Activated naive CD4-positive, alpha-beta T cell treated with anti-CD3 and anti-CD28 coated beads for 36 hours (primary cell): ENCODE measurements around the gene HSD17B14. TPM values are rescaled to one million over a fixed set of nuclear protein-coding genes. Genes with fewer than 3 reads are reported as not detected.

Experiments used
- CTCF ChIA-PET: fragments of 350-600 bp; sonication (Branson Sonifier 250); formaldehyde crosslinking; loops from one replicate; lab custom pipeline; 2021; ENCODE audit warnings: antibody characterized with exemption; lab: Charles Lee
- DNase-seq: peaks from one replicate; pipeline ENCODE4 v3.0.0-alpha.2; 2020
- H3K27ac Mint-ChIP-seq: one replicate; pipeline ENCODE4 v1.8.0; 2021; ENCODE audit warnings: mild to moderate bottlenecking, mixed read lengths
- H3K27me3 Mint-ChIP-seq: one replicate; pipeline ENCODE4 v1.8.0; 2021; ENCODE audit warnings: low read depth, mixed read lengths
- H3K36me3 Mint-ChIP-seq: one replicate; pipeline ENCODE4 v1.8.0; 2021; ENCODE audit warnings: low read depth, mixed read lengths
- H3K4me1 Mint-ChIP-seq: one replicate; pipeline ENCODE4 v1.8.0; 2021; ENCODE audit warnings: low read depth, mixed read lengths
- H3K4me3 Mint-ChIP-seq: one replicate; pipeline ENCODE4 v1.8.0; 2021; ENCODE audit warnings: mild to moderate bottlenecking, moderate library complexity, mixed read lengths
- H3K9me3 Mint-ChIP-seq: one replicate; pipeline ENCODE4 v1.8.0; 2021; ENCODE audit warnings: mixed read lengths
- intact Hi-C: fragments of 100-400 bp; cut with micrococcal nuclease; formaldehyde crosslinking; loops from one replicate; pipeline ENCODE4 v1.15.1; 2023
- total RNA-seq, 2 experiments: library from RNA; stranded (reverse); gene quantifications; one replicate each; pipeline ENCODE4 v1.2.3, GENCODE V29; 2021

The HSD17B14 gene
- total RNA-seq, 2 experiments from 2014 or later, result 0.50 TPM; not detected in 1

- intact Hi-C loops, result no loop called here
- Mint-ChIP-seq H3K4me3 (no peak overlapping the region), H3K9me3 (no peaks in the 10 kb centered on the region), H3K27me3 (no peaks in the 10 kb centered on the region), H3K27ac (no peak overlapping the region), H3K4me1 (peaks cover 7% of the 10 kb centered on the region), H3K36me3 (no peaks in the 10 kb centered on the region)
- DNase-seq, result no peak
- CTCF ChIA-PET, result interaction anchor here (0.7 kb wide), 1 partner anchor 203 kb away, joined by 3 read pairs; no protein-coding TSS in a partner anchor
These were observed 16.9 kb downstream of the HSD17B14 start for GRCh38 chr19:48819366-48819816.

GRCh38 chr19:48818234-48818820 lies 18.0 kb downstream of the HSD17B14 start:
- DNase-seq, result no peak
- H3K36me3 Mint-ChIP-seq, result no peaks in the 10 kb centered on the region
- no peak overlapping the region for H3K4me3 Mint-ChIP-seq
- H3K4me1 Mint-ChIP-seq, result peaks cover 7% of the 10 kb centered on the region
- no peaks in the 10 kb centered on the region for H3K27me3 Mint-ChIP-seq
- CTCF ChIA-PET, result interaction anchor here (0.7 kb wide), 2 partner anchors 204 to 468 kb away, joined by 3 read pairs; no protein-coding TSS in a partner anchor
- intact Hi-C loops, result no loop called here
- no peaks in the 10 kb centered on the region for H3K9me3 Mint-ChIP-seq
- no peak overlapping the region for H3K27ac Mint-ChIP-seq

DNA sequence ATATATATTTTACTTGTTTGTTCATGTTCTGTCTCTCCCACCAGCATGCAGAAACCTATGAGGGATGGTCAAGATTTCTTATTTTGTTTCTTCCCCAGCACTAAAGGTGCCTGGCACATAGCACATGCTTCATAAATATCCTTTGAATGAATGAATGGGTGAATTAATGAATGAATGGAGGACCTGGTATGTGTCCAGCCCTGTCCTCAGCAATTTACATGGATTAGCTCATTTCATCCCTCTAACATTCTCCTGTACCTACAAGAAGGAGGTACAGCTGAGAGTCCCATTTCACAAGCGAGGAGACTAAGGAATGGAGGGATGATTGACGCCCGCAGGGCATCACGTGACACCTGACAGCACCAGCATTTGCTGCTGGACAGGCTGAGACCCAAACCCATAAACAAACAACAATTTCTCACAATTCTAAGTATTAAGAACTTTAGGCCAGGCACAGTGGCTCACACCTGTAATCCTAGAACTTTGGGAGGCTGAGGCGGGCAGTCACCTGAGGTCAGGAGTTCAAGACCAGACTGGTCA lies 18.6 kb downstream of the HSD17B14 start:
- H3K4me3 Mint-ChIP-seq, result no peak overlapping the region
- intact Hi-C loops, result no loop called here
- H3K4me1 Mint-ChIP-seq, result peaks cover 7% of the 10 kb centered on the region
- no peak overlapping the region for H3K27ac Mint-ChIP-seq
- DNase-seq, result no peak
- CTCF ChIA-PET, result interaction anchor here (0.5 to 0.7 kb wide), 2 partner anchors 26 to 468 kb away, joined by 3 read pairs; no protein-coding TSS in a partner anchor
- no peaks in the 10 kb centered on the region for H3K9me3 Mint-ChIP-seq
- no peaks in the 10 kb centered on the region for H3K36me3 Mint-ChIP-seq
- no peaks in the 10 kb centered on the region for H3K27me3 Mint-ChIP-seq

DNA sequence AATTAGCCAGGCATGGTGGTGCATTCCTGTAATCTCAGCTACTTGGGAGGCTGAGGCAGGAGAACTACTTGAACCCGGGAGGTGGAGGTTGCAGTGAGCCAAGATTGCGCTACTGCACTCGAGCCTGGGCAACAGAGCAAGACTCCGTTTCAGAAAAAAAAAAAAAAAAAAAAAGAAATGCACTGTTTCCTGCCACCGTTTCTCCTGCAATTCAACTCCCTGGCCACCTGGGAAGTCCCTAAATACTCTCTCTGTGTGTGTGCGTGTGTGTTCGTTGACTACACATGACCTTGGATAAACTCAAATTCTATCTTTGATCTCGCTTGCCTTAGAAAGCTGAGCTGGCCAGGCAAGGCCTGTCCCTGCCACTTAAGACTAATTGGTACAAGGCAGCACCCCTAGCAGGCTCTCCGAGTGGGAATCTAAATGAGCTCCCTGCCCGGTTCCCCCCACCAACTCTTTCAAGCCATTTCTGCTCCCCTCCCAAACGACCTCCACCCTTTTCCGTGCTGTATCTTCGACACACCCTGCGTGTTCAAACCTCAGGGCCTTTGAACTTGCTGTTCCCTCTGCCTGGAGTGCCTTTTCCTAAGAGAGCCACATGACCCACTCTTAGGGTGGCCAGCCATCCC lies 20.3 kb downstream of the HSD17B14 start:
- Mint-ChIP-seq H3K9me3 (no peaks in the 10 kb centered on the region), H3K4me3 (no peak overlapping the region), H3K4me1 (peaks cover 13% of the 10 kb centered on the region), H3K27me3 (no peaks in the 10 kb centered on the region), H3K36me3 (no peaks in the 10 kb centered on the region), H3K27ac (peak overlapping the region; percentile 6)
- DNase-seq, result peak; percentile 60
- CTCF ChIA-PET, result interaction anchor here (0.5 to 1.7 kb wide), 3 partner anchors 11 to 28 kb away, joined by 3 to 7 read pairs (median 3); no protein-coding TSS in a partner anchor
- intact Hi-C loops, result no loop called here

GRCh38 chr19:48814895-48815294 lies 21.4 kb downstream of the HSD17B14 start:
- no peak for DNase-seq
- Mint-ChIP-seq H3K9me3 (no peaks in the 10 kb centered on the region), H3K27ac (no peak overlapping the region), H3K4me1 (peaks cover 17% of the 10 kb centered on the region), H3K36me3 (no peaks in the 10 kb centered on the region), H3K27me3 (no peaks in the 10 kb centered on the region), H3K4me3 (no peak overlapping the region)
- intact Hi-C loops, result no loop called here
- CTCF ChIA-PET, result interaction anchor here (0.7 to 1.1 kb wide), 2 partner anchors 27 to 204 kb away, joined by 3 read pairs; no protein-coding TSS in a partner anchor

GRCh38 chr19:48813123-48813913 lies 23.0 kb downstream of the HSD17B14 start:
- no peaks in the 10 kb centered on the region for H3K9me3 Mint-ChIP-seq
- no peaks in the 10 kb centered on the region for H3K27me3 Mint-ChIP-seq
- intact Hi-C loops, result no loop called here
- H3K36me3 Mint-ChIP-seq, result no peaks in the 10 kb centered on the region
- CTCF ChIA-PET, result no interaction called here
- no peak for DNase-seq
- H3K27ac Mint-ChIP-seq, result no peak overlapping the region
- H3K4me3 Mint-ChIP-seq, result no peak overlapping the region
- H3K4me1 Mint-ChIP-seq, result peaks cover 26% of the 10 kb centered on the region

- Mint-ChIP-seq H3K4me3 (peak overlapping the region; percentile 68), H3K9me3 (no peaks in the 10 kb centered on the region), H3K27ac (no peak overlapping the region), H3K27me3 (no peaks in the 10 kb centered on the region), H3K4me1 (peaks cover 31% of the 10 kb centered on the region), H3K36me3 (peaks cover 3% of the 10 kb centered on the region)
- intact Hi-C loops, result no loop called here
- DNase-seq, result peak; percentile 52
- CTCF ChIA-PET, result interaction anchor here (0.7 kb wide), 1 partner anchor 334 kb away, joined by 4 read pairs; no protein-coding TSS in a partner anchor
These were observed 24.0 kb downstream of the HSD17B14 start for GRCh38 chr19:48812094-48812929.

DNA sequence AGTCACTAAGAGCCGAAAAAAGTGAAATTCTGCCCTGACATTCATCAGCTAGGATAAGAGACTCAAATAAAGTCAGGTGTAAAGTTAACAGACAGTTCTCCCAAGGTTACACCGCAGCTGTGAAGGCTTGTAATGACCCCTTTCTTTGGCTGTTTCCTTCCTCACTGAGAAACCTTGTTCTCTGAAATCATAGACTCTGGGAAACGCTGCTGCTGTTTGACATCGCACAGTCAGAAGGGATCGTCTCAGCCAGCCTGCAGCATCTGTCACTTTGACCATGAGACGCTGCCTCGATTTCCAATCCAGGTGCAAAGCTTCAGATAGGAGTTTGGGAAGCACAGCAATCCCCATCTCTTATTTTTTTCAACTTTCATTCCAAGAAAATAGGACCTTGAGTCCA lies 26.1 kb downstream of the HSD17B14 start:
- intact Hi-C loops, result loop anchor here (2.0 kb wide), 2 partner anchors 15 to 25 kb away; no protein-coding TSS in a partner anchor
- Mint-ChIP-seq H3K27me3 (no peaks in the 10 kb centered on the region), H3K4me1 (peaks cover 26% of the 10 kb centered on the region), H3K36me3 (peaks cover 3% of the 10 kb centered on the region), H3K4me3 (peak overlapping the region; percentile 86), H3K27ac (no peak overlapping the region), H3K9me3 (no peaks in the 10 kb centered on the region)
- CTCF ChIA-PET, result interaction anchor here (0.6 to 2.0 kb wide), 5 partner anchors 15 to 183 kb away, joined by 3 to 14 read pairs (median 5); partner anchors contain the start of genes GYS1, HSD17B14 and RUVBL2
- DNase-seq, result no peak

- intact Hi-C loops, result no loop called here
- peaks cover 3% of the 10 kb centered on the region for H3K36me3 Mint-ChIP-seq
- DNase-seq, result no peak
- CTCF ChIA-PET, result interaction anchor here (0.6 to 2.2 kb wide), 6 partner anchors 12 to 41 kb away, joined by 3 to 10 read pairs (median 5); no protein-coding TSS in a partner anchor
- H3K27me3 Mint-ChIP-seq, result no peaks in the 10 kb centered on the region
- peak overlapping the region; percentile 3 for H3K4me3 Mint-ChIP-seq
- H3K4me1 Mint-ChIP-seq, result peaks cover 26% of the 10 kb centered on the region
- no peak overlapping the region for H3K27ac Mint-ChIP-seq
- no peaks in the 10 kb centered on the region for H3K9me3 Mint-ChIP-seq
These were observed 28.5 kb downstream of the HSD17B14 start for GRCh38 chr19:48807590-48808308.

DNA sequence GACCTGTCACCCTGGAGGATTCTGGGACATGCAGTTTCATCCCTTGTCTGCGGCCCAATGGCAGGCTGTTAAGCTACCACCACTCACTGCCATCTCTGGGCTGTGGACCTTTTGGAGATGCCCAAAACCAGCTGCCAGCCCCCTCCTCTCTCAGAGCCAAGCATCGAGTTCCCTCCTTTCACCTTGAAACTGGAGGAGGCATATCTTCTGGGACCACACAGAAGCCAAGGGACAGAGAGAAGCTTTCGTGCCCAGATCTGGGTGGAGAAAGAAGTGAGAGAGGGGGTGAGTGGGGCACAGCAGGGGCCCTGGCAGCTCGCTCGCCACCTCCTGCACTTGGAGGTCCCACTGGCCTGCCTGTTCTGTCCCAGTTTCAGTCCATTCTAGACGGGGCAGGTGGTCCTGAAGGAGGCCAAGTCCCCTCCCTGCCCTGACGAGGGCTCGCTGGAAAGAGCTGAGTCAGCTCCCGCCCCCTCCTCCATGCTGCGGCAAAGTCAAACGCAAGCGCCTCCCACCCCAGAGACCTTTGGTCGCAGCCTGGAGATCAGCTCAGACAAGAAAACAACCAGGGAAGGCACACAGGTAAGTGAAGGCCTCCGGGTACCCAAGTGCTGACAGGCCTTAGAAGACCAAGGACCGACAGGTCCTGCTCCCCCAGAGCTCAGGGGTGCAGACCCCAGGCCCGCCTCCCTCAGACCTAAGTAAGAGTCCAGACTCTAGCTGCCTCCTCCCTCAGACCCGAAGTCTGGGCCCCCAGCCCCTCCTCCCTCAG lies 29.3 kb downstream of the HSD17B14 start:
- no peak for DNase-seq
- CTCF ChIA-PET, result interaction anchor here (0.6 to 2.2 kb wide), 5 partner anchors 11 to 637 kb away, joined by 3 to 10 read pairs (median 6); no protein-coding TSS in a partner anchor
- Mint-ChIP-seq H3K27me3 (no peaks in the 10 kb centered on the region), H3K9me3 (no peaks in the 10 kb centered on the region), H3K36me3 (peaks cover 3% of the 10 kb centered on the region), H3K4me1 (peaks cover 22% of the 10 kb centered on the region), H3K27ac (no peak overlapping the region), H3K4me3 (no peak overlapping the region)
- intact Hi-C loops, result no loop called here
